ENCODE measurements around the gene MPPED2. TPM values are rescaled to one million over a fixed set of nuclear protein-coding genes. Genes with fewer than 3 reads are reported as not detected.

The MPPED2 gene
- polyA plus RNA-seq, 1 donor from 2014 or later = 0.65 TPM

DNA sequence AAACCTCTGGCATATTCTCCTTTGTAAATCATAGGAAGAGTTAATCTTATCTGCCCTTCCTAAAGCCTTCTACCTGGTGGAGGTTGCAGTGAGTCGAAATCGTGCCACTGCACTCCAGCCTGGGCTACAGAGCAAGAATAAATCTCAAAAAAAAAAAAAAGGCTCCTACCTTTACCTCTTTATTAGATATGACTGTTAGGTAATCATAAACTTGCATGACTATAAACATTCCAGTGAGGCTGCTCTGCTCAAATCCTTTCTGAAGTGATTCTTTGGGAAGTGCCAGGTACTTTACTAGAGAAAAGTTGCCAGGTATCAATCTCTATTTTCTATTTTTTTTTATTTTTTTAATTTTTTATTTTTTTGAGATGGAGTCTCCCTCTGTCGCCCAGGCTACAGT, 59.6 kb downstream of the MPPED2 start:
- H3K4me1 Mint-ChIP-seq = no peaks in the 10 kb centered on the region
- peaks cover 6% of the 10 kb centered on the region for H3K27me3 Mint-ChIP-seq
- no peak overlapping the region for H3K27ac Mint-ChIP-seq
- H3K4me3 Mint-ChIP-seq = no peak overlapping the region
- no peaks in the 10 kb centered on the region for H3K36me3 Mint-ChIP-seq
- no peaks in the 10 kb centered on the region for H3K9me3 Mint-ChIP-seq

- Mint-ChIP-seq H3K4me1 (no peaks in the 10 kb centered on the region), H3K4me3 (no peak overlapping the region), H3K27ac (no peak overlapping the region), H3K36me3 (no peaks in the 10 kb centered on the region), H3K27me3 (peaks cover 4% of the 10 kb centered on the region), H3K9me3 (no peaks in the 10 kb centered on the region)
These were observed 63.5 kb downstream of the MPPED2 start for GRCh38 chr11:30522536-30523243.

GRCh38 chr11:30521297-30522071, 64.7 kb downstream of the MPPED2 start:
- Mint-ChIP-seq H3K27ac (no peak overlapping the region), H3K9me3 (no peaks in the 10 kb centered on the region), H3K4me3 (no peak overlapping the region), H3K27me3 (peaks cover 2% of the 10 kb centered on the region), H3K4me1 (no peaks in the 10 kb centered on the region), H3K36me3 (no peaks in the 10 kb centered on the region)

GRCh38 chr11:30513087-30513486, 73.1 kb downstream of the MPPED2 start:
- H3K4me3 Mint-ChIP-seq = no peak overlapping the region
- H3K9me3 Mint-ChIP-seq = no peaks in the 10 kb centered on the region
- H3K36me3 Mint-ChIP-seq = no peaks in the 10 kb centered on the region
- H3K4me1 Mint-ChIP-seq = no peaks in the 10 kb centered on the region
- H3K27me3 Mint-ChIP-seq = peaks cover 5% of the 10 kb centered on the region
- no peak overlapping the region for H3K27ac Mint-ChIP-seq

DNA sequence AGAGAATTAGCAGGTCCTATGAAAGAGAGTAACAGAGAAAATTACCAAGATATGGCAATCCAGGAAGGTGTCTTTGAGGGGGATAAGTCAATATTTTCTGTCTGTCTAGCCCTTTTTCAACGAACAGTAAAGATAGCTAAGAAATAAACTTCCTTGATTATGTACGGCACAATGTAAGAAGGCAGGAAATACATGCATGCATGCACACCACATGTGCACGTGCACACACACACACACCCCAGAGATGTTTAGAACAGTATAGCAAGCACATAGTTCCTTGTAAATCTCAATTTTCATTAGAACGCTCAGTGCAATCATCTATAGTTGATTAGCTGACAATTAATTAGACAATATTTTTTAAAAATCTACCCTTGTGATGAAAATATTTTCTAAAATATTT, 74.7 kb downstream of the MPPED2 start:
- no peaks in the 10 kb centered on the region for H3K36me3 Mint-ChIP-seq

DNA sequence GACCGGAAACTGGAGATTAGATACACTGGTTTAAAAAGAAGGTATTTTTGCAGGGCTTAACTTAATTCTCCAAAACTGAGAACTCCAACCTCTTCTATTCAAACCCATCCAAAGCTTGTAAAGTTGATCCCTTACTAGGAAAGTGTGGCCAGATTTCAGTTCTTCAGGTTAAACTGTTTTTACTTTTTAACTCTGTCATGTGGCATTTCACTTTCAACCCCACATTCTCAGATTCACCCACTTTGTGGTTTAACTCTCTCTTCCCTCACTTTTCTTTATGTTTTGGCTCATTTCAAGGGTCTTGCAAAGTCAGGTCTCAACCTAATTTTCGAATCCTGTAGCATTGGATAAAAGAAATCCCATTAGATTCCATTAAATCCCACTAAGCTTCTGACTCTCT, 75.4 kb downstream of the MPPED2 start:
- H3K4me1 Mint-ChIP-seq = no peaks in the 10 kb centered on the region
- H3K27ac Mint-ChIP-seq = no peak overlapping the region
- no peak overlapping the region for H3K4me3 Mint-ChIP-seq
- H3K36me3 Mint-ChIP-seq = no peaks in the 10 kb centered on the region
- H3K27me3 Mint-ChIP-seq = peaks cover 5% of the 10 kb centered on the region
- no peaks in the 10 kb centered on the region for H3K9me3 Mint-ChIP-seq

More for the DNA sequence above, 74.7 kb downstream of the MPPED2 start:
- Mint-ChIP-seq H3K4me3 (no peak overlapping the region), H3K9me3 (no peaks in the 10 kb centered on the region), H3K4me1 (no peaks in the 10 kb centered on the region), H3K27ac (no peak overlapping the region), H3K27me3 (peaks cover 5% of the 10 kb centered on the region)

GRCh38 chr11:30509364-30509763, 76.8 kb downstream of the MPPED2 start:
- Mint-ChIP-seq H3K27ac (no peak overlapping the region), H3K4me1 (no peaks in the 10 kb centered on the region), H3K27me3 (no peaks in the 10 kb centered on the region), H3K4me3 (no peak overlapping the region), H3K36me3 (no peaks in the 10 kb centered on the region), H3K9me3 (no peaks in the 10 kb centered on the region)

GRCh38 chr11:30508594-30508993, 77.6 kb downstream of the MPPED2 start:
- H3K4me3 Mint-ChIP-seq = no peak overlapping the region
- no peaks in the 10 kb centered on the region for H3K36me3 Mint-ChIP-seq
- H3K27ac Mint-ChIP-seq = no peak overlapping the region
- H3K27me3 Mint-ChIP-seq = no peaks in the 10 kb centered on the region
- no peaks in the 10 kb centered on the region for H3K9me3 Mint-ChIP-seq
- no peaks in the 10 kb centered on the region for H3K4me1 Mint-ChIP-seq

DNA sequence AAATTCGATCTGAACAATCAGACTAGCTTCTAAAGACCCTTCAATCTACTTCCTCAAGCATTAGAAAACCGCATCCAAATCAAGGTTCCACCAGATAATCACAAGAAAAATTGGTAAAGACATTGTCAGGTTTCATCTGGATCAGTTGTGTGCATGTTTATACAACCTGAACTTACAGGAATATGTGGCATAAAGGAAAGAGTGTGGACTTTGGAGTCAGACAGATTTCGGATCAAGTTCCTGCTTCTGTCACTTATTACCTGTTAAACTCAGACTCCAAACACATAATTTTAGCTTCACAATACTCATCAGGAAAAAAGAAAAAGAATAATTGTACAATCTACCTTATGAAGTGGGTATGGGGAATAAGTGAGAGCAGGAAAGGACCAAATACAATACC, 80.5 kb downstream of the MPPED2 start:
- Mint-ChIP-seq H3K27ac (no peak overlapping the region), H3K4me3 (no peak overlapping the region), H3K4me1 (no peaks in the 10 kb centered on the region), H3K27me3 (no peaks in the 10 kb centered on the region), H3K9me3 (no peaks in the 10 kb centered on the region), H3K36me3 (no peaks in the 10 kb centered on the region)

GRCh38 chr11:30504468-30504867, 81.7 kb downstream of the MPPED2 start:
- Mint-ChIP-seq H3K4me1 (peaks cover 0 to 2% (median 0%) of the 10 kb centered on the region in 3 donors), H3K36me3 (no peaks in the 10 kb centered on the region), H3K9me3 (no peaks in the 10 kb centered on the region), H3K27ac (no peak overlapping the region), H3K4me3 (no peak overlapping the region), H3K27me3 (no peaks in the 10 kb centered on the region)

- Mint-ChIP-seq H3K27me3 (no peaks in the 10 kb centered on the region), H3K9me3 (no peaks in the 10 kb centered on the region), H3K36me3 (no peaks in the 10 kb centered on the region), H3K27ac (no peak overlapping the region), H3K4me3 (no peak overlapping the region), H3K4me1 (peaks cover 0 to 2% (median 0%) of the 10 kb centered on the region in 3 donors)
These were observed 83.0 kb downstream of the MPPED2 start for GRCh38 chr11:30503156-30503555.

DNA sequence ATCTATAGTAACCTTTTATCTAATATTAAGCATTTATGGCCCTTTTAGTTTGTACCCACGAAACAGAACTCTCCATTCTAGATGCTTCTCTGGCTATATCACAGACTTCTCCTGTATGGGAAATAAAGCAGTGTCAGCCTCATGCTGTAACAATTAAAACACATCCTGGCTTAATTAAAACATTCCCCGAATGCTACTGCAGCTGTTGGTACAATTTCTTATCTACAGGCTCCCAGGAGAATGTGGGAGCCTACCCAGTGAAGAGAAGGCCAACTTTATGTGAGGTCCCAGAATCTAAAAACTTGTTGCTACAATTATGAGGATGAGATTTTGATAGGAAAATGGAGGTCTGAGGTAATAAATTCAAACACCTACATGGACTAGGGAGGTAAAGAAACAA, 83.8 kb downstream of the MPPED2 start:
- Mint-ChIP-seq H3K36me3 (no peaks in the 10 kb centered on the region), H3K9me3 (no peaks in the 10 kb centered on the region), H3K27ac (no peak overlapping the region), H3K4me3 (no peak overlapping the region), H3K27me3 (no peaks in the 10 kb centered on the region), H3K4me1 (peaks cover 0 to 2% (median 0%) of the 10 kb centered on the region in 3 donors)

DNA sequence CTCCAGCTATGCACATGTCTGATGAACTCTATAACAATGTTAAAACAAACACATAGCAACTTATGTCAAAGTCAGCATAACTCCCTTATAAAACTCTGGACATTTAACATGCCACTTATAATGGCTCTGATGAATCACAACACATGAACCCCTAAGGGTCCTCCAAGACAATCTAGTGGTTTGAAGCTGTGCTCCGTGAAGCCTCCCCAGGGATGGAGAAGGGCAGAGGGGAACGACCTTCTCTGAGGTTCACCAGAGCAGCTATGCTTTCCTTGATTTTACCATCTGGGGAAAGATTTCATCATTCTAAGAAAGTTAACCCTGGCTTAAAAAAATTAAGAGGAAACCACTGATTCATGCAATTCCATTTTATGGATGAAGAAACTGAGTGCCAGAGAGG, 84.4 kb downstream of the MPPED2 start:
- no peak overlapping the region for H3K4me3 Mint-ChIP-seq
- no peaks in the 10 kb centered on the region for H3K36me3 Mint-ChIP-seq
- H3K9me3 Mint-ChIP-seq = no peaks in the 10 kb centered on the region
- no peak overlapping the region for H3K27ac Mint-ChIP-seq
- peaks cover 0 to 2% (median 0%) of the 10 kb centered on the region in 3 donors for H3K4me1 Mint-ChIP-seq
- no peaks in the 10 kb centered on the region for H3K27me3 Mint-ChIP-seq

- Mint-ChIP-seq H3K4me3 (no peak overlapping the region), H3K4me1 (peaks cover 0 to 2% (median 0%) of the 10 kb centered on the region in 3 donors), H3K36me3 (no peaks in the 10 kb centered on the region), H3K27ac (no peak overlapping the region), H3K27me3 (no peaks in the 10 kb centered on the region), H3K9me3 (no peaks in the 10 kb centered on the region)
These were observed 86.2 kb downstream of the MPPED2 start for GRCh38 chr11:30499940-30500339.

DNA sequence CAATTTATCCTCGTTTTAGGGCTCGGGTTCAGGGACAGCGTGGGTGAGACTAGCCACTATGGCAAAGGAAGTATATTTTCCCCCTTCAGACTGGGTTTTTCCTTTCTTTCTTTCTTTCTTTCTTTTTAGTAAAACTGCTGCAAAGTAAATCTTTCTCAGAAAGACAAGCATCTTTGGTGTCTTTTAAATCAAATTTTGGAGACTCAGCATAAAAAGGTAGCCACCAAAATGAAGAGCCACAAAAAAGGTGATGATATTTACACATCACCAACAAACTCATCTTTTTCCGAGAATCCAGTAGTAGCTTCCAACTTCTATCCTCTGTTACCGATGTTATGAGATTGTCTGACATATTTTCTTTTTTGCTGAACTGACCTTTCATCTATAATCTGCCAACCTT, 88.6 kb downstream of the MPPED2 start:
- Mint-ChIP-seq H3K27me3 (no peaks in the 10 kb centered on the region), H3K36me3 (no peaks in the 10 kb centered on the region), H3K4me3 (no peak overlapping the region), H3K9me3 (no peaks in the 10 kb centered on the region), H3K4me1 (peaks cover 0 to 2% (median 0%) of the 10 kb centered on the region in 3 donors), H3K27ac (no peak overlapping the region)

DNA sequence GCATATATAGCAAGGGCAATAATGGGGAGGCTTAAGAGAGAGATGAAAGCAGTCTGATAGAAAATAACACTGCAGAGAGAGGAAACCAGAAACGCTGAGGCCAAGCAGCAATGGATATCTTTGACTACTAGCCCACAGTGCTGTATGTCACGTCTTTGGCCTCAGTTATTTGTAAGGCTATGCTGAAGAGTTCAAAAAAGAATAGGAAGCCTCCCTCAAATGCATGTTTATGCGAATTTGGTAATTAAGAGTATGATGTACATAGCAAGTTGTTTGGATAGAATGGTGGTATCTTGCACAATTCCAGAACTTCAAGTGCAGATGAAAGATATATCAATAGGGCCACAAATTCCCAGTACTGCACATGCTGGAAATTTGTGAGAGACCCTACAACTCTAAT, 89.2 kb downstream of the MPPED2 start:
- no peak overlapping the region for H3K27ac Mint-ChIP-seq
- peaks cover 0 to 2% (median 0%) of the 10 kb centered on the region in 3 donors for H3K4me1 Mint-ChIP-seq
- no peaks in the 10 kb centered on the region for H3K27me3 Mint-ChIP-seq
- no peak overlapping the region for H3K4me3 Mint-ChIP-seq
- no peaks in the 10 kb centered on the region for H3K36me3 Mint-ChIP-seq
- no peaks in the 10 kb centered on the region for H3K9me3 Mint-ChIP-seq

Measured in IgD-negative memory B cell (primary cell).